Neural cell (in vitro differentiated cells): ENCODE results near the gene ZBTB7C. TPM values are rescaled to one million over a fixed set of nuclear protein-coding genes. Genes with fewer than 3 reads are reported as not detected.

ENCODE experiments used
- H2AFZ ChIP-seq: fragments of 200-600, 300-800 bp; sonication (generic), shearing (Covaris generic); 2 replicates; pipeline ENCODE4 v1.6.0; 2014; ENCODE audit warnings: low read depth, mild to moderate bottlenecking, antibody characterized with exemption, low read length, moderate library complexity
- H3F3A ChIP-seq: fragments of 200-600 bp; shearing (Covaris generic); 2 replicates; pipeline ENCODE4 v1.6.1; 2016; ENCODE audit warnings: mild to moderate bottlenecking, moderate library complexity, mixed read lengths, antibody characterized with exemption, low read length; ENCODE audit not compliant: insufficient read depth, poor library complexity, severe bottlenecking
- H3K27ac ChIP-seq: fragments of 200-600, 300-800 bp; sonication (generic), shearing (Covaris generic); 2 replicates; pipeline ENCODE4 v1.5.1; 2014; ENCODE audit warnings: mild to moderate bottlenecking, low read length, moderate library complexity
- H3K27me3 ChIP-seq: fragments of 300-800, 200-600 bp; sonication (generic), shearing (Covaris generic); 2 replicates; pipeline ENCODE4 v1.6.0; 2014; ENCODE audit warnings: mild to moderate bottlenecking, low read depth, low read length, moderate library complexity; ENCODE audit not compliant: insufficient read depth
- H3K36me3 ChIP-seq: fragments of 300-800, 200-600 bp; sonication (generic), shearing (Covaris generic); 2 replicates; pipeline ENCODE4 v1.5.1; 2014; ENCODE audit warnings: mild to moderate bottlenecking, antibody characterized with exemption, low read length, moderate library complexity; ENCODE audit not compliant: insufficient read depth
- H3K4me2 ChIP-seq: fragments of 300-800, 200-600 bp; sonication (generic), shearing (Covaris generic); 2 replicates; pipeline ENCODE4 v1.6.0; 2014; ENCODE audit warnings: mild to moderate bottlenecking, low read length
- H3K4me3 ChIP-seq: fragments of 300-800, 200-600 bp; sonication (generic), shearing (Covaris generic); 2 replicates; pipeline ENCODE4 v1.5.1; 2014; ENCODE audit warnings: mild to moderate bottlenecking, low read length, moderate library complexity
- H3K79me2 ChIP-seq: fragments of 200-600 bp; shearing (Covaris generic); replicated peaks from 2 replicates; pipeline ENCODE4 v1.6.0; 2014; ENCODE audit warnings: mild to moderate bottlenecking, low read length, moderate library complexity; ENCODE audit not compliant: insufficient read depth
- H3K9ac ChIP-seq: fragments of 300-800, 200-600 bp; sonication (generic), shearing (Covaris generic); 2 replicates; pipeline ENCODE4 v1.6.1; 2016; ENCODE audit warnings: mild to moderate bottlenecking, low read length, mixed read lengths
- H3K9me2 ChIP-seq: fragments of 200-600 bp; shearing (Covaris generic); 2 replicates; pipeline ENCODE4 v1.6.1; 2016; ENCODE audit warnings: mild to moderate bottlenecking, low read length, mixed read lengths; ENCODE audit not compliant: insufficient read depth
- H3K9me3 ChIP-seq: fragments of 200-600, 300-800 bp; sonication (generic), shearing (Covaris generic); 2 replicates; pipeline ENCODE4 v1.6.1; 2016; ENCODE audit warnings: mild to moderate bottlenecking, mixed run types, low read length, moderate library complexity, mixed read lengths
- H4K20me1 ChIP-seq: fragments of 200-600 bp; shearing (Covaris generic); 2 replicates; pipeline ENCODE4 v1.6.1; 2016; ENCODE audit warnings: mild to moderate bottlenecking, mixed run types; ENCODE audit not compliant: insufficient read depth
- EP300 ChIP-seq: fragments of 450-650 bp; conservative IDR thresholded peaks from 2 replicates; pipeline ENCODE4 v1.6.1; 2014; ENCODE audit warnings: antibody characterized with exemption, mild to moderate bottlenecking, moderate library complexity; ENCODE audit not compliant: poor library complexity, severe bottlenecking
- EZH2 ChIP-seq: fragments of 200-600, 300-800 bp; shearing (Covaris generic), sonication (generic); IDR thresholded peaks from 2 replicates; pipeline ENCODE4 v1.6.1; 2014; ENCODE audit warnings: antibody characterized with exemption, low read length, borderline replicate concordance, mild to moderate bottlenecking; ENCODE audit not compliant: insufficient read depth, poor library complexity, severe bottlenecking
- MXI1 ChIP-seq: fragments of 450-650 bp; conservative IDR thresholded peaks from 2 replicates; pipeline ENCODE4 v1.6.1; 2014; ENCODE audit warnings: antibody characterized with exemption, mild to moderate bottlenecking; ENCODE audit not compliant: poor library complexity, severe bottlenecking
- POLR2AphosphoS5 ChIP-seq: IDR thresholded peaks from 2 replicates; pipeline ENCODE4 v1.6.1; 2012
- RAD21 ChIP-seq: fragments of 450-650 bp; conservative IDR thresholded peaks from 2 replicates; pipeline ENCODE4 v1.6.1; 2014; ENCODE audit warnings: antibody characterized with exemption, mild to moderate bottlenecking, moderate library complexity
- REST ChIP-seq: IDR thresholded peaks from 2 replicates; pipeline ENCODE4 v1.6.1; 2012; ENCODE audit warnings: borderline replicate concordance
- SMC3 ChIP-seq: fragments of 450-650 bp; conservative IDR thresholded peaks from 2 replicates; pipeline ENCODE4 v1.6.1; 2014; ENCODE audit warnings: antibody characterized with exemption, mild to moderate bottlenecking, moderate library complexity; ENCODE audit not compliant: poor library complexity
- TAF1 ChIP-seq: IDR thresholded peaks from 2 replicates; pipeline ENCODE4 v1.6.1; 2012; ENCODE audit warnings: low read depth
- polyA plus RNA-seq: library from polyadenylated mRNA; depleted of rRNA; stranded (reverse); fragments of >200 nt; gene quantifications from 2 replicates; pipeline ENCODE4 v1.2.3, GENCODE V29; 2014
- TF ChIP-seq, protein P1 (sequence below): fragments of 450-650 bp; IDR thresholded peaks from 2 replicates; pipeline ENCODE4 v1.5.1; 2014; ENCODE audit warnings: antibody characterized with exemption, mild to moderate bottlenecking, moderate library complexity; ENCODE audit not compliant: poor library complexity, severe bottlenecking

ZBTB7C gene
- polyA plus RNA-seq, 1 donor from 2014 or later, result 2.4 TPM

DNA sequence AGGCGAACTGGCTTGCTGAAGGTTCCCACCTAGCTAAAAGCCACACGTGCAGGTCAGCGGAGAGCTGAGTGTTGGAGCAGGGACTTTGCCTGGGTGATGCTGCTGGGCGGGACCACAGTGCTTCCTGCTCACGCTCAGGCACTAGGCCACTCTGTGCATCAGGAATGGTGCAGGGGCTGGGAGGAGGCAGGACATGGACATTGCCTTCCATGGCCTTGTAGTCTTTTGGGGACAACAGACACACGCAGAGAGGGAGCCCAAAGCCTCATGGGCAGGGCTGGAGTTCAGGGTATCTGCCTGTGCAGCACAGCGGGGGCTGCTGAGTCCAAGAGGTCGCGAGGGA is 207.2 kb downstream of the ZBTB7C start:
- H3K4me2 ChIP-seq, result no peak overlapping the region
- no peak overlapping the region for H3K27ac ChIP-seq
- H3K9me3 ChIP-seq, result no peaks in the 10 kb centered on the region
- no peak overlapping the region for H2AFZ ChIP-seq
- H3K9ac ChIP-seq, result no peak overlapping the region
- no peaks in the 10 kb centered on the region for H3K27me3 ChIP-seq
- H3K9me2 ChIP-seq, result no peaks in the 10 kb centered on the region
- no peaks in the 10 kb centered on the region for H4K20me1 ChIP-seq
- no peaks in the 10 kb centered on the region for H3K79me2 ChIP-seq
- no peaks in the 10 kb centered on the region for H3K36me3 ChIP-seq
- TF ChIP-seq TAF1, result no peak
- TF ChIP-seq EZH2, result no peak
- TF ChIP-seq MXI1, result no peak
- no peak for TF ChIP-seq POLR2AphosphoS5
- TF ChIP-seq EP300, result no peak
- no peak for TF ChIP-seq SMC3
- TF ChIP-seq, protein P1, sequence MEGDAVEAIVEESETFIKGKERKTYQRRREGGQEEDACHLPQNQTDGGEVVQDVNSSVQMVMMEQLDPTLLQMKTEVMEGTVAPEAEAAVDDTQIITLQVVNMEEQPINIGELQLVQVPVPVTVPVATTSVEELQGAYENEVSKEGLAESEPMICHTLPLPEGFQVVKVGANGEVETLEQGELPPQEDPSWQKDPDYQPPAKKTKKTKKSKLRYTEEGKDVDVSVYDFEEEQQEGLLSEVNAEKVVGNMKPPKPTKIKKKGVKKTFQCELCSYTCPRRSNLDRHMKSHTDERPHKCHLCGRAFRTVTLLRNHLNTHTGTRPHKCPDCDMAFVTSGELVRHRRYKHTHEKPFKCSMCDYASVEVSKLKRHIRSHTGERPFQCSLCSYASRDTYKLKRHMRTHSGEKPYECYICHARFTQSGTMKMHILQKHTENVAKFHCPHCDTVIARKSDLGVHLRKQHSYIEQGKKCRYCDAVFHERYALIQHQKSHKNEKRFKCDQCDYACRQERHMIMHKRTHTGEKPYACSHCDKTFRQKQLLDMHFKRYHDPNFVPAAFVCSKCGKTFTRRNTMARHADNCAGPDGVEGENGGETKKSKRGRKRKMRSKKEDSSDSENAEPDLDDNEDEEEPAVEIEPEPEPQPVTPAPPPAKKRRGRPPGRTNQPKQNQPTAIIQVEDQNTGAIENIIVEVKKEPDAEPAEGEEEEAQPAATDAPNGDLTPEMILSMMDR, result no peak
- TF ChIP-seq RAD21, result no peak
- no peak overlapping the region for H3K4me3 ChIP-seq
- H3F3A ChIP-seq, result no peaks in the 10 kb centered on the region

- H3K4me2 ChIP-seq, result no peak overlapping the region
- no peak overlapping the region for H3K9ac ChIP-seq
- H3K27ac ChIP-seq, result no peak overlapping the region
Measured at GRCh38 chr18:48201337-48202005, 207.7 kb downstream of the ZBTB7C start.

DNA sequence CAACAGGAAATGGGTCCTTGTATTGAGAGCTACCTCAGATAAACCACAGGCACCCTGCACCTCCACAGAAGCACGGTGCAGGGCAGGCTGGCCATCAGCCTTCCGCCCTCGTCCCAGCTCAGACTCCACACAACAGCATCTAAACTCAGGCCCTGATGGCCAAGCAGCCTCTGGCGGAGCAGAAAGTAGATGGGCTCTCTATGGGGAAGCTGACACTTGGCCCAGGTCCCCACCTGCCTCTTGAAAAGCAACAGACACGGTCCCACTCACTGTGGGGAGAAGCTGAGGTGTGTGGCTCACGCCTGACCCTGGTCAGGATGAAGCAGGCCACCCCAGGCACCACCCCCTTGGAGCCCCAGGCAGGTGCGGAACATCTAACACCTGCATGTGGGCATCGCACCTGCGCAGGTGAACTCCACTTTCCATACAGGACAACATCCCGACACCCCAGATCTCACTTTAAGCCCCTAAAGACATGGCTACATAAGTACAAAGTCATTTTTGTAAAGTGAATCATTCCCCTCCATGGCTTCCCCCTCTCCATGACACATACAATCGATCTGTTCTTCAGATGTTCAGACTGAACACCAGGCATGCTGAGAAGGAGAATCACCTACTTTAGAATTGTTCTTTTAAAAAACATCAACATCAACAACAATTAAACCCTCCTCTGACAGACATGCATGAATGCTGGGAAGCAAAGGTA is 208.4 kb downstream of the ZBTB7C start:
- Histone ChIP-seq H3K27ac (no peak overlapping the region), H3K4me2 (no peak overlapping the region), H3K9me3 (no peaks in the 10 kb centered on the region), H3K4me3 (no peak overlapping the region), H3K79me2 (no peaks in the 10 kb centered on the region), H3K9me2 (no peaks in the 10 kb centered on the region), H3K36me3 (no peaks in the 10 kb centered on the region), H3K9ac (no peak overlapping the region), H3K27me3 (no peaks in the 10 kb centered on the region), H2AFZ (no peak overlapping the region), H3F3A (no peaks in the 10 kb centered on the region), H4K20me1 (no peaks in the 10 kb centered on the region)
- no peak for TF ChIP-seq REST
- TF ChIP-seq POLR2AphosphoS5, result no peak
- no peak for TF ChIP-seq TAF1
- TF ChIP-seq EZH2, result no peak
- TF ChIP-seq, protein P1, result no peak
- TF ChIP-seq MXI1, result no peak
- TF ChIP-seq SMC3, result no peak
- TF ChIP-seq RAD21, result no peak
- TF ChIP-seq EP300, result no peak

More at GRCh38 chr18:48201337-48202005, 207.7 kb downstream of the ZBTB7C start:
- Histone ChIP-seq H3K9me3 (no peaks in the 10 kb centered on the region), H3K4me3 (no peak overlapping the region), H3K27me3 (no peaks in the 10 kb centered on the region), H3K79me2 (no peaks in the 10 kb centered on the region), H3K36me3 (no peaks in the 10 kb centered on the region), H4K20me1 (no peaks in the 10 kb centered on the region), H2AFZ (no peak overlapping the region), H3K9me2 (no peaks in the 10 kb centered on the region), H3F3A (no peaks in the 10 kb centered on the region)
- no peak for TF ChIP-seq EP300
- TF ChIP-seq MXI1, result no peak
- TF ChIP-seq EZH2, result no peak
- no peak for TF ChIP-seq RAD21
